ENCODE data around the gene ADH1C. TPM values are rescaled to one million over a fixed set of nuclear protein-coding genes. Genes with fewer than 3 reads are reported as not detected.
A peak's percentile ranks its signal among the peaks of the same experiment; 100 is the strongest.
"Not testable (repeated sequence)": the region's sequence is repeated elsewhere in the genome, so short reads cannot be mapped to it uniquely, and the experiment has no call there.

Gene ADH1C
- total RNA-seq, 1 donor: 1.4 TPM

DNA sequence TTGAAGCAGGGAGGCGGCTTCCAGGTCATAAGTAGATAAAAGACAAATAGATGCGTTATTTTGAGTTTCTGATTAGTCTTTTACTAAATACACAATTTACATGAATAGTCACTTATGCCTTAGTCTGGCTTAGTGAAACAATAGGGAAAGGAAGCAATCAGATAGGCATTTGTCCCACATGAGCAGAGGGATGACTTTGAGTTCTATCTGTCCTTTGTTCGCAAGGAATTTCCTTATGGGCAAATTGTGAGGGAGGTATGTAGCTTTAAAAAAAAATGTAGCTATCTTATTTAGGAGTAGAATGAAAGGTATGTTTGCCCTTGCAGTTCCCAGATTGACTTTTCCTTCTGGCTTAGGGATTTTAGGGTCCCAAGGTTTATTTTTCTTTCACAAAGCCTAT, 26.3 kb upstream of the ADH1C start:
- TF ChIP-seq, protein P1, sequence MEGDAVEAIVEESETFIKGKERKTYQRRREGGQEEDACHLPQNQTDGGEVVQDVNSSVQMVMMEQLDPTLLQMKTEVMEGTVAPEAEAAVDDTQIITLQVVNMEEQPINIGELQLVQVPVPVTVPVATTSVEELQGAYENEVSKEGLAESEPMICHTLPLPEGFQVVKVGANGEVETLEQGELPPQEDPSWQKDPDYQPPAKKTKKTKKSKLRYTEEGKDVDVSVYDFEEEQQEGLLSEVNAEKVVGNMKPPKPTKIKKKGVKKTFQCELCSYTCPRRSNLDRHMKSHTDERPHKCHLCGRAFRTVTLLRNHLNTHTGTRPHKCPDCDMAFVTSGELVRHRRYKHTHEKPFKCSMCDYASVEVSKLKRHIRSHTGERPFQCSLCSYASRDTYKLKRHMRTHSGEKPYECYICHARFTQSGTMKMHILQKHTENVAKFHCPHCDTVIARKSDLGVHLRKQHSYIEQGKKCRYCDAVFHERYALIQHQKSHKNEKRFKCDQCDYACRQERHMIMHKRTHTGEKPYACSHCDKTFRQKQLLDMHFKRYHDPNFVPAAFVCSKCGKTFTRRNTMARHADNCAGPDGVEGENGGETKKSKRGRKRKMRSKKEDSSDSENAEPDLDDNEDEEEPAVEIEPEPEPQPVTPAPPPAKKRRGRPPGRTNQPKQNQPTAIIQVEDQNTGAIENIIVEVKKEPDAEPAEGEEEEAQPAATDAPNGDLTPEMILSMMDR (IDR thresholded peaks at IDR 0.05; ENCODE audit: insufficient read depth, low read length): no peak
- DNase-seq (ENCODE audit: low read depth): no peak

GRCh38 chr4:99377341-99377740, 24.8 kb upstream of the ADH1C start:
- TF ChIP-seq, protein P1 (IDR thresholded peaks at IDR 0.05; ENCODE audit: insufficient read depth, low read length): peak; percentile 62
- DNase-seq (ENCODE audit: low read depth): peak; percentile 85
- not testable (repeated sequence) for H3K4me3 ChIP-seq (ENCODE audit: low read depth, low read length)

More for the DNA sequence above, 26.3 kb upstream of the ADH1C start:
- no peak overlapping the region for H3K4me3 ChIP-seq (ENCODE audit: low read depth, low read length)

GRCh38 chr4:99372464-99372863, 19.9 kb upstream of the ADH1C start:
- not testable (repeated sequence) for DNase-seq (ENCODE audit: low read depth); H3K4me3 ChIP-seq (ENCODE audit: low read depth, low read length)

- DNase-seq (ENCODE audit: low read depth); H3K4me3 ChIP-seq (ENCODE audit: low read depth, low read length): not testable (repeated sequence)
These were observed 15.3 kb upstream of the ADH1C start for GRCh38 chr4:99367817-99368216.

GRCh38 chr4:99366491-99366890, 13.9 kb upstream of the ADH1C start:
- DNase-seq (ENCODE audit: low read depth): no peak
- no peak overlapping the region for H3K4me3 ChIP-seq (ENCODE audit: low read depth, low read length)
- TF ChIP-seq, protein P1 (IDR thresholded peaks at IDR 0.05; ENCODE audit: insufficient read depth, low read length): no peak

DNA sequence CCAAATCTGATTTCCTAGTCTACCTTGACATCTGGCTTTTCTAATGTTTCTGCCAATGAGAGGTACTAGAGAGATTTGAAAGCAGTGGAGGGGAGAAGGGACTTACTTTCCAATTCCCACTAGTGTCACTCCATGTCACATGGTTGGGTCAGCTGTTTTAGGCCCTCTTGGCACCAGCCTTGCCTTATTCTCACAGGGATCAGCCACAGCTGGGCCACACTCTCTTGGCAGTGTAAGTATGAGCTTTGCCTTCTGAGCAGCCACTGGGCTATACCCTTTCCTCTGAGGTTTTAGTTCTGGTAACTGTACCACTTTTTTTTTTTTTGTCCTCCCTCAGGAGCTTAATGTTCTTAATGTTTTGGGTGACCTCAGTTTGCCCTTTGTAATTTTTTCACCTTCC, 10.2 kb upstream of the ADH1C start:
- H3K4me3 ChIP-seq (ENCODE audit: low read depth, low read length): no peak overlapping the region
- TF ChIP-seq, protein P1 (IDR thresholded peaks at IDR 0.05; ENCODE audit: insufficient read depth, low read length): no peak
- no peak for DNase-seq (ENCODE audit: low read depth)

DNA sequence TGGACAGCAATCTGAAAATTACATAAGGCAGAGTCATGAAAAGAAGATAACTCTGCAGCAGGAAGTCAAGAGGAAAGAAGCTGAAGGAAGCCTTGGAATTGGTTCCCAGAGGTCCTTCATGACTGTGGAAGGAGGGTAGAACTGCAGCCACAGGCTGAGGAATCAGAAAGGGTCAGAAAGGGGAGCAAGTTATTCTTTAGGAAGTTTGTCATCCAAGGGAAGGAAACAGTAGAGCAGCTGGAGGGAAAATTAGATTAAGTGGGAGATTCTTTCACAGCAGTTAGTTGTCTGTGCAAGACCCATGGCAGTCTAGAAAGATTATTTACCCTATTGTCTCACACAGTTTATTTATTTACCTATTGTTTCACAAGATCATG, 9.3 kb upstream of the ADH1C start:
- DNase-seq (ENCODE audit: low read depth): no peak
- TF ChIP-seq, protein P1 (IDR thresholded peaks at IDR 0.05; ENCODE audit: insufficient read depth, low read length): no peak
- H3K4me3 ChIP-seq (ENCODE audit: low read depth, low read length): no peak overlapping the region

DNA sequence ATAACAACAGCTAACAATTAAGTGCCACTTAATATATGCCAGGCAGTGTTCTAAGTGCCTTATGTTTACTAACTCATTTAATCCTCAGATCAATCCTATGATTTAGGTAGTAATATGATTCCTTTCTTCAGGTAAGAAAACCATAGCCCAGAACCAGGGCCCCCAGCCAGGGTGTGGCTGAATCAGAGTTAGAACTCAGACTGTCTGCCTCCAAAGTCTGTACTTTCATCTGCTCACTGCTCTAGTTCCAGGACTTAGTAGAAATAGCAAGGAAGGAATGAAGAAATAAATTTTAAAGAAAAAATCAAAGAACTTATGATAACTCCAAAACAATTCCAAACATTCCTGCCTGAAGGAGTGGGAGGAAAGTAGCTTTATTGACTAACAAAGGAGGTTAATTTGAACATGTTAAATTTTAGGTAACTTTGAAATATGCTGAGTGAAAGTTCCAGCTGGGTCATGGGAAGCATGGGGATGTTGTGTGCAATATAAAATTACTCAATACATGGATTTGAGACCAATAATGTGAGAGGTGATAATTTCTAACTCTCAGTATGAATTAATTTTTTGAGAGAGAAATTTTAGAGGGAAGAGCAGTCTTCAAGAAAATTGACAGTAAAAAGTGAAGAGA, 8.8 kb upstream of the ADH1C start:
- H3K4me3 ChIP-seq (ENCODE audit: low read depth, low read length): no peak overlapping the region
- TF ChIP-seq, protein P1 (IDR thresholded peaks at IDR 0.05; ENCODE audit: insufficient read depth, low read length): no peak
- DNase-seq (ENCODE audit: low read depth): no peak
